Stimulated activated CD4-positive, alpha-beta T cell treated with anti-CD3 and anti-CD28 coated beads, Interleukin-1b, Interleukin-23, amount 100 ng/mL, for 48 hours (primary cell): ENCODE data around the gene CBY3.
"Not testable (repeated sequence)": the region's sequence is repeated elsewhere in the genome, so short reads cannot be mapped to it uniquely, and the experiment has no call there.

Experiments used
- DNase-seq: peaks from one replicate; pipeline ENCODE4 v3.0.0-alpha.2; 2020

CBY3 gene

DNA sequence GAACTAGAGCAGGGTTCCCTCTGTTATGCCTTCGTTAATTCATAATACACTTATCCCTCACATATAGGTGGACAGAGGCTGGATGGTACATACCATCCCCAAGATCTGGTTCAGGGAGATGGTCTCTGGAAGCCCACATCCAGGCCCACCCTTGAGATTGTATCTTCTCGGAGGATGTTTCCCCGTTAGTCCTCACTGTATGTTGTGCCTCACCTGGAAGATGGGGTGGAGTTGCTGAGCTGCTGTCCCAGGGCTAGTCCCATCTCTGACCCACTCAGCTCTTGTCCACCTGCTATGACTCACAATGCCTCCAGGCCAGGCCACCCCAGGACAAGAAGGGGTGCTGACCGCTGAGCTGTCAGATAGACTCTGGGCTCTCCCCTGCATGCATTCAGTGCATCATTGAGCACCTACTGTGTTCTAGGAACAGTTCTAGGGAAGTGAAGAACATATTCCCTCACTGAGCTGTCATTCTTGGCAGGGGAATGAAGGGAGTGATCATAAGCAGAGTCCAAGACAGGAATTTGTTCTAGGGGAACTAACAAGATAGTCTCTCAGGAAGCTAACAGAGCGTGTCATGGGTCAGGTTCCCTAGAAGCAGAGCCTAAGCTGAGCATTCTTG is at the start of gene CBY3:
CBY3 (minus strand) TSS at position 255 of the 622 bp plus-strand sequence; CDS start at position 139, 116 bp downstream.
- no peak for DNase-seq

DNA sequence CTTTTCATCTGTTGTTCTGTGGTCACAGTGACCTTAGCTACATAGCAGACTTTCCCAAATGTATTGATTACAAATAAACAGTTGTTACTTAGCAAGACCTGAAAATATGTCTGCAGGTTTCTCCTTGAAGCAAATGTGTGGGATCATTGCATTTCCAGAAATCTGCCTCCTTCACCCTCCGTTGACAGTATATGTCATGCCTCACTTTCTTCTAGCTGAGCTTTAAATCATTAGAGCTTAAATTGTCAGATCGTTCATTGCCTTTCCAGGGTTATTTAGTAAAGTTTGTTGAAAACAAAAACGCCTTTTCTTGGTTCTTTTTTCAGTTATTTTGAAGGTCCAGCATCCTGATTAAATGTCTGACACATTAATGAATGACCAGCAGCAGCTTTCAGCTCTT is 49.5 kb upstream of the CBY3 start:
- no peak for DNase-seq

DNA sequence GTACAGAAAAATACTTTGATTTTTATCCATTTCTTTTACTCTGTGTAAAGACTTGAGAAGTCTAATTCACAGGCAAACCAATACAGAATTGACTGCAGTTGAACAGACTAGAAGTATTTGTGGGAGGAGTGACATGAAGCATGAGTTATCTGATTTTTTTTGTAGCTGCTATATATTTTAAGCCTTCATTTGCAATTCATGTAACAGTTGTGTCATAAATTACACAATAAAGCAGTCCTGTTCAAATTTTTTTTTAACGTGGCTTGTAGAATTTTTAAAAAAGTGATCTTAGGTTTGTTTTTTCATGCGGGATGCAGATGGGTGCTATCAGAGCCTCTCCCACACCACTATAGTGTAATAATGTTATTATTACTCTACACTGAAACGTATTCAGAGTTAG is 48.9 kb upstream of the CBY3 start:
- no peak for DNase-seq

DNA sequence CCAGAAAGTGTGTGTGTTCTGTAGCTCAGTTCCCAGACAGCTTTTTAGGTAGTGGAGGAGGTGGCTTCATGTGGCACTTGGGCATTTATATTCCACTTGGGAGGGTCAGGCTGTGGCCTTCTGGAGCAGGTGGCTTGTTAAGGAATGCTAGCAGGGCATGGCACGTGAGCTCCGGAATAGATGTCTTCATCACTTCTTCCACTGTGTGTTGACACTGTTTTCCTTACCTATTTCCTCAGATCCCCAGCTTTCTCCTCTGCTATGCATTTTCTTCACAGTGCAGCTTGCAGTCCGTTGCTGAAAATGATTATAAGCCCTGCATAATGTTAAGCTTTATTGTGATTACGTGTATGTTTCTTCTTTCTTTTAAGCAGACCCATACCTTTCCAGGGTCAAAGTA is 48.5 kb upstream of the CBY3 start:
- DNase-seq, result no peak

DNA sequence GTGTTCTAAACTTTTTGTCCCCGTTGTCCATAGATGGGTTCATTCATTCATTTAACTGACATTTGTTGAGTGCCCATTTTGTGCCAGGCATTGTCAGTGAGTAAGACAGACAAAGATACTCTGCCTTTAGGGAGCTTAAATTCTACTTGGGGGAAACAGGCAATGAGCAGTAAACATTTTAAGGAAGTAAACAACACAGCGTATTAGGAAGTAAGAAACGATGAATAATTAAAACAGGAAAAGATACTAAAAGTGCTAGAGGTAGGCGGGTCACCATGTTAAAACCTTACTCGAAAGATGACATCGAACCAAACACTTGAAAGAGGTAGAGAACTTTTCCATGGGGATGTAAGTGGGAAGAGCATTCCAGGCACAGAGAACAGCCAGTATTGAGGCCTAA is 46.3 kb upstream of the CBY3 start:
- DNase-seq, result no peak

DNA sequence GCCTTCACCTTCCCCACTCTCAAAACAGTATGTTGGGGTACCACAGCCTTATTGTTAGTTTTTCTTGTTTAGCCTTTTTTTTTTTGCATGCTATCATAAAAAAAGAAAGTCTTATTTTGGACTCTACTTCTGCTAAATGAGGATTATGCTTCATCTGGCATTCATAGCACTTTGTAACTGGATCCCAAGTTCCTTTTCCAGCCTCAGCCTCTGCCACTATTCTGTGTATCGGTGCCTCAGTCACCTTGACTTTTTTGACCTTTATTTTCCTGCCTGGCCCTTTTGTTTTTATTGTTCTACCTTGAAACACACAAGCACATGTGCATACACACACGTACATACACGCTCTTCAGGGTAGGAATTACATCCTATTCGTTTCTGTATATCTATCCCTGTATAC is 43.3 kb upstream of the CBY3 start:
- no peak for DNase-seq

DNA sequence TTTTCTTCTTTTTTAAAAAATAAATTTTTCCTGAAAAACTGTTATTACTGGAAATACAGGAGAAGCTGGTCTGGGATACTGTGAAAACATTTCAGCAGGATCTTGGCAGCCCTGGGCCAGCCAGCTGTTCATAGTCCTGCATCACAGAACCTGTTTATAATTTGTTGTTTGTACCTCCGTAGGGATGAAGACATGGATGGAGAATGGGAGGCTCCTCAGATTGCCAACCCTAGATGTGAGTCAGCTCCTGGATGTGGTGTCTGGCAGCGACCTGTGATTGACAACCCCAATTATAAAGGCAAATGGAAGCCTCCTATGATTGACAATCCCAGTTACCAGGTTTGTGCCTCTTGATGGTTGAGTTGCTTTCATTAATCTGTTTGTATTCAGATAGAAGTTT is 39.4 kb upstream of the CBY3 start:
- no peak for DNase-seq

DNA sequence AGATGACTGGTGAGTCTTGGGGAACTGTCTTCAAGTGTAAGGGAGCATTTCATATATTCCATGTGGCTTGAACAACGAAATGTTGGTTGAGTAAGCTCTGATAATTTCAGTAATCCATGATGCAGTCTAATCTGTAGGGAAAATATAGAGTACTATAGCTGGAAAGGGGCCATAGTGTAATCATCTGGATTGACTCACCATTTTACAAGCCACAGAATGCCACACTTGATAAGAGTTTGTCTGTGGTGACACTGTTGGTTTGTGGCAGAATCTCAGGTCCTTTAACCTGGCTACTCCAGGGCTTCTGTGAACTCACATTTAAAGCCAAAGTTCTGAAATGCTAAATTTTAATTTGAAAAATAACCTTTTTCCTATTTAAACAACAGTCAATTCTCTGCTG is 35.5 kb upstream of the CBY3 start:
- DNase-seq, result no peak

DNA sequence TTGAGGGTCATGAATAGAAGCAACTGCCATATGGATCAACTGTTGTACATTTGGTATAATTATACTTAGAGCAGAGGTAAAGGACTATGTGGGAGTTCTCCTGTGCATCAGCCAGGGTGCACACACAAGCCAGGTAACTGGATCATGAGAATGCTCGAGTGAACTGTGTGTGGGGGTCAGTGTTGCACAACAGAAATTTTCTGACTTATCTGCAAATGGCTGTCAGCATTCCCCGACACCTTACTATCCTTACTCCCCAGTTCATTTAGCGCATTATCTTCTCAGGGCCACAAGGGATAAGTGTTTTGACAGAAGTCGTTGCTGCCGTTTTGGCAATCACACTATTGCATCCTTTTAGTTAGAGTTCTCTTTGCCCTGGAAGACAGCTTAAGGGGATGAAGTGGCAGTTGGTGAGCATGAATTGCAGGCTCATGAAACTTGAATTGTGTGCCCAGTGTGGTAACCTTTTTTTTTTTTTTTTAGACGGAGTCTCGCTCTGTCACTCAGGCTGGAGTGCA is 19.6 kb upstream of the CBY3 start:
- no peak for DNase-seq

DNA sequence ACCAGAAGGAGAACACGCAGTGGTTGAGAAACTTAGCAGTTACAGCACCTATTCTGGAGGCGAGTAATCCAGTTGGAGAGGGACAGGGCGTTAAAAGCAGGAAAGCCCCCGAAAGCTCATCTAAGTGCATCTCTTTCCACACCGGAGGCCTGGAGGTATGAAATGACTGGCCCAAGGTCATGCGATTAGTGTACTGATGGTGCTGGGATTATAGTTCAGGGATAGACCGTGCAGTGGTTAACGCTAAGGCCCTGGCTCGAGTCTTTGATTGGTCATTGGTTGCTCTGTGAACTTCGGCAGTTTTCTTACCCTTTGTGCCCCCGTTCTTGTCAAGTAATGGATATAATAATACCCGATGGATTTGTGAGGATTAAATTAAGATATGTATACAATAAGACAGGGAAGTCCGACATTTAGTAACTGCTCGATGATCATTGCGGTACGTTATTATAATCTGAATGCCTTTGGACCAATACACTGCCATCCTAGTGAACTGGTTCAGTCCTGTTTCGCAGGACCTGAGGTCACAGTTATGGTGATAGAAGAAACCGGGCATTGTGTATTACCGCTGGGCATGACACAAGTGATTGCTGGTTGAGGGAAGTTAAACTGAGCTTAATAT is 18.9 kb upstream of the CBY3 start:
- peak; percentile 67 for DNase-seq

DNA sequence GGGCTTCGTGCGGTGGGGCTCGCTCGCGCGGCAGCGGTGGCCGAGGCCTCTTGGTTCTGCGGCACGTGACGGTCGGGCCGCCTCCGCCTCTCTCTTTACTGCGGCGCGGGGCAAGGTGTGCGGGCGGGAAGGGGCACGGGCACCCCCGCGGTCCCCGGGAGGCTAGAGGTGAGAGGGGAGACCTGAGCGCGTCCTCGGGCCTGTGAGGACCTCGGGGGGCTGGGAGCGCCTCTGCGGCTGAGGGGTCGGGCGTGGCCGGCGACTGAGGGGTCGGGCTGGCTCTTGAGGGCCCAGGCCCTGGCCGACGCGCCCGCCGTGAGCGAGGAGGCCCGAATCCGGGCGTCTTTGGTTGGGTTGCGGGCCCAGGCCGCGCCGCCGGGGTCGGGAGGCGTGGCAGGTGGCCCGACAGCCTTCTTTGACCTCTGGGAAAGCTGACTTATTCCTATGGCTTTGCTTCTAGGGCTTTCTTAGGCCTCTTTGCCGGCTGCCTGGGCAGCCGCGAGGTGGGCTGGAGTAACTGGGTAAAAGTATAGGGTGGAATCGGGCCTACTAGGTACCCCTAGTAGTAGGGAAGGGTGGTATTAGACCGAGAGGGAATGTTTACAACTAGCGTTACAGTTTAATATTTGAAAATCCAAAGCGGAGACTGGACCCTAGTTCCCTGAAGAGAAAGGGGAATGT is 18.2 kb upstream of the CBY3 start, which contains the start of gene CANX:
CANX (plus strand) TSS at position 33 of the 681 bp plus-strand sequence. CDS start 6,715 bp downstream, outside the sequence.
- DNase-seq, result no peak

DNA sequence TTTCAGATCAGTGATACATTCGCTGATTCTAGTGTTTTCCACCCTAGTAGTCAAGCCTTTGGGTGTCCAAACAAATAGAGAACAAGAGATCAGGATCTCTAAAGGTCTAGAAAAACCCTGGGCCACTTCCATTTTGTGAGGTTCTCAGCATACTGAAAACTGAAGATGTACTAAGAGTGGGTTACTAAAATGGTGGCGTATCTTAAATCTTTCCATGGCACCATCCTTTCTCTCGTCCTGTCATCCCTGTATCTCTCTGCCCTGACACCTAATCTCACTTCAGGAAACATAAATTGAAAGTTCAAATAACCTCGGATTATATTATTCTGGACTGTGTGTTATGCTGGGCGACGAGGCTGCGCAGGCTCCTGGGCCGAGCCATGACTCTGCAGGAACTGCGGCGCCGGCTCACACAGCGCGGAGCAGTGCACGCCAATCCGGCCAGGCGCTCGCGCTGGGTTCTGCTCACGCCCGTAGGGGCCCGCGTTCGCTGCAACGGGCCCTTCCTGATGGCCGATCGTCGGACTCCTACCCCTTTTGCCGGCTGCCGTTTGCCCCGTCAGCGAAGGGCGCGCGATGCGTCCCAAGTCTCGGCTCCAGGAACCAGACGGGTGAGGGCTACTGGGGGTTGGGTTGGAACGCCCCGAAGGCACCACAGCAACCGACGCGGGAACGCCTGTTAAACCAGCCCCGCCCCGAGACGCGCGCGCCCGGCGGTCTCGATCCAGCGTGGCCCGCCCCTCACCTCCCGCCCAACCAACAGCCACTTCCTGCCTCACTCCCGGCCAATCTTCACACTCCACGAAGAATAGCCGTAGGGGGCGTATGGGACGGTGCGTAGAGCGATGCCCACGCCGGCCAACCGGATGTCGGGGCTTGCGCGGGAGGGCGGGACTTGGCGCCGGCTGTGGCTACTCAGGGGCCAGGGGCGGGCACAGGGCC is 17.4 kb upstream of the CBY3 start:
- peak; percentile 99 for DNase-seq

DNA sequence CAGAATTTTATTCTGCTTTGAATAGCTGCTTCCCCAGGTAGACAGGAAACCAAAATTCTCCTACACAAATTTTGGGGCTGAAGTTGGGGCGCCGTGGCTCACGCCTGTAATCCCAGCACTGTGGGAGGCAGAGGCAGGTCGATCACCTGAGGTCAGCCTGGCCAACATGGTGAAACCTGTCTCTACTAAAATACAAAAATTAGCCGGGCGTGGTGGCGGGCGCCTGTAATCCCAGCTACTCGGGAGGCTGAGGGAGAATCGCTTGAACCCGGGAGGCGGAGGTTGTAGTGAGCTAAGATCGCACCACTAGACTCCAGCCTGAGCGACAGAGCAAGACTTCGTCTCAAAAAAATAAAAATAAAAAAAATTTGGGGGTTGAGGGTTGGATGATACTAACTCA is 16.7 kb upstream of the CBY3 start:
- not testable (repeated sequence) for DNase-seq

DNA sequence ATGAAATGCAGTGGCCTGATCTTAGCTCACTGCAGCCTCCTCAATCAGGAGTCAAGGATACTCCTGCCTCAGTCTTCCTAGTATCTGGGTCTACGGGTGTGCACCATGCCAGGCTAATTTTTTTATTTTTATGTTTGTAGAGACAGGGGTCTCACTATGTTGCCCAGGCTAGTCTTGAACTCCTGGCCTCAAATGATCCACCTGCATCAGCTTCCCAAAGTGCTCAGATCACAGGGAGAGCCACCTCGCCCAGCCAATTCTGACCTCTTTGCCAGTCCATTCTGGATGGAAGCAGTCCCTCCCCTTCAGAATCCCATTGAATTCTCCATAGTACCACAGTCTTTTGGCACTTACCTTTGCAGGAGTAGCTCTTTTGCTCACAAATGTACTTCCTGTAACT is 16.3 kb upstream of the CBY3 start:
- no peak for DNase-seq

DNA sequence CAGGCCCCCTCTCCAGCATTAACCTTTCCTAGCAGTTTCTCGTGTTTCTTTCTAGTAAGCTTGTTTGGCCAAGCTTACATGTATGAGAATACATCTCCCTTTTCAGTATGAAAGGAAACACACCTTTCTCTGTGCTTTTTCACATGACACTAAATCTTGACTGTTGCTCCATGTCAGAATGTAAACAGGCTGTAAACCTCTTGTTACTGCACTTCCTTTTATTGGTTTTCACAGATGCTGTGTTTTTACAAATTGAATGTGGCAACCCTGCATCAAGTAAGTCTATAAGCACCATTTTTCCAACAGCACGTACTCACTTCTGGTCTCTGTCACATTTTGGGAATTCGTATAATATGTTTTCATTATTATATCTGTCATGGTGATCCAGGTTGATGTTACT is 15.8 kb upstream of the CBY3 start:
- DNase-seq, result no peak

DNA sequence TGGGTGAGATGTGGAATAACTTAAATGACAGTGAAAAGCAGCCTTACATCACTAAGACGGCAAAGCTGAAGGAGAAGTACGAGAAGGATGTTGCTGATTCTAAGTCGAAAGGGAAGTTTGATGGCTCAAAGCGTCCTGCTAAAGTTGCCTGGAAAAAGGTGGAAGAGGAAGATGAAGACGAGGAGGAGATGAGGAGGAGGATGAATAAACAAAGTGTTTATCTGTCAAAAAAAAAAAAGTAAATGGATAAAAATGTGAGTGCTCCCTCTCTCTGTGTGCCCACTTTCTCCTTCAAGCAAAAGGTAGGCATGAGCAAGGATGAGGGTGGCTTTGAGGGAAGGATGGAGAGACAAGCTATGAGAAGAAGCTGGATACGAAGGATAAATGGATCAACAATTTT is 13.7 kb upstream of the CBY3 start:
- no peak for DNase-seq

DNA sequence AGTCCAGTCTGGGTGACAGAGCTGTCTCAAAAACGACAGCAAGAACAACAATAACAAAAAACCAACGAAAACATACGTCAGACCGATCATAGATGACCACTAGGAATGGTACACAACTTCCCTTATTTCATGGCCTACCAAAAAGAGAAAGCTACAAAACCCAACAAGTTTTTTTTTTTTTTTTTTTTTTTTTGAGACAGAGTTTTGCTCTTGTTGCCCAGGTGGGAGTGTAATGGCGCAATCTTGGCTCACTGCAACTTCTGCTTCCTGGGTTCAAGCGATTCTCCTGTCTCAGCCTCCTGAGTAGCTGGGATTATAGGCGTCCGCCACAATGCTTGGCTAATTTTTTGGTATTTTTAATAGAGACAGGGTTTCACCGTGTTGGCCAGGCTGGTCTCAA is 8.4 kb upstream of the CBY3 start:
- DNase-seq, result not testable (repeated sequence)

DNA sequence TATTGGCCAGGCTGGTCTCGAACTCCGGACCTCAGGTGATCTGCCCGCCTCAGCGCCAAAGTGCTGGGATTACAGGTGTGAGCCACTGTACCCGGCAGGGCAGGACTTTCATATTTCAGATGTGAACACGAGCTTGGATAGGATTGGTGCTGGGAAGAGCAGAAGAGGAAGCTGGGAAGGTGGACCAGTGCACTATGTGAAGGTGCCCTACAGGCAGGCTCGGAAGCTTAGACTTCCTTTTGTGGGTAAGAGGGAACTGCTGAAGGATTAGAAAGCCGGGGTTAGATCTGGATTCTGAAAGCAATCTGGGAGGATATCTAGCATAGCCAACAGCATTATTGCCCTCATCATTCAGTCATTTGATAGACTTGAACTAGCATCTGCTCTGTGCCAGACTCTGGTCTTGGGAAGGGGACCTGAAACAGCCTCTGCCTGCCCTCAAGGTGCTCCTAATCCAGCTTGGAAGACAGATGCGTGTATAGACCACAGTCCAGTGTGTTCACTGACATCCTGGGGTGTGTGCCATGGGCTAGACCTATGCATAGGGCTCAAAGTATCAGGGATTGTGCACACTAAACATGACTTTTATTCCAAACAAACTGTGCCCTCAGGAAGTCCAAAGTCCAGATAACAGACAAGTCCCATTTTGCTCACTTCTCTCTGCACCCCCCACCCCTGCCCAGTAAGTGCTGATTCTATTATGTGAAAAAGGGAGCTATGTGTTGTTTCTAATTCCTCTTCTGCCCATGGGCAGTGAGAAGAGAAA is 637 bp downstream of the CBY3 start:
- DNase-seq, result no peak

DNA sequence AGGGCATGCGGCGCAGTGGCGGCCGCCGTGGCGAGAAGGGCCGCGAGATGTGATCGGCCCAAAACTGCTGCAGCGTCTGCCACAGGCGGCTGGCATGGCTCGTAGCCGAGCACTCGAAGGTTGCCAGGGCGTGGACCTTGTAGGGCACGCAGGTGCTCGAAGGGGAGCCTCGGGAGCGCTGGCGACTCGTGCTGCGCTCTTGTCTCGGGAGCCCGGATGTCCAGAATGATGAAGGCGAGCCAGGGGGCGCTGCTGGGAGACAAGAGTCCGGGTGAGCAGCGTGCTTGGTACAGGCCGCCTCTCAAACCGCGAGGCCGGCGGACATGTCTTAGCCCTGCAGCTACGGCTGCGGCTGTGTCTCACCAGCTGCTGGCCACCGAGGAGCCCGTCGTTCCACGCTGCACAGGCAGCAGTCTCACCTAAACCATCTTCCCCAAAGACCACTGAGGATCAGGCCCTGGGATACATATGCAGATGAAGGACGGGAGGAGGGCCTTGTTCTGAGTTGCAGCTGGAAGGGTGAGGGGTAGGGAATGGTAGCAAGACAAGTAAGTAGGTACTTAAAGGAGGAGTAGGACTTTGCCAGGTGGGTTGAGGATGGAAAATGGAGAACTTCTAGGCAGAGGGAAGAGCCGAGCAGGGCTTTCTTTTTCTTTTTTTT is 1.7 kb downstream of the CBY3 start:
- DNase-seq, result peak; percentile 71

DNA sequence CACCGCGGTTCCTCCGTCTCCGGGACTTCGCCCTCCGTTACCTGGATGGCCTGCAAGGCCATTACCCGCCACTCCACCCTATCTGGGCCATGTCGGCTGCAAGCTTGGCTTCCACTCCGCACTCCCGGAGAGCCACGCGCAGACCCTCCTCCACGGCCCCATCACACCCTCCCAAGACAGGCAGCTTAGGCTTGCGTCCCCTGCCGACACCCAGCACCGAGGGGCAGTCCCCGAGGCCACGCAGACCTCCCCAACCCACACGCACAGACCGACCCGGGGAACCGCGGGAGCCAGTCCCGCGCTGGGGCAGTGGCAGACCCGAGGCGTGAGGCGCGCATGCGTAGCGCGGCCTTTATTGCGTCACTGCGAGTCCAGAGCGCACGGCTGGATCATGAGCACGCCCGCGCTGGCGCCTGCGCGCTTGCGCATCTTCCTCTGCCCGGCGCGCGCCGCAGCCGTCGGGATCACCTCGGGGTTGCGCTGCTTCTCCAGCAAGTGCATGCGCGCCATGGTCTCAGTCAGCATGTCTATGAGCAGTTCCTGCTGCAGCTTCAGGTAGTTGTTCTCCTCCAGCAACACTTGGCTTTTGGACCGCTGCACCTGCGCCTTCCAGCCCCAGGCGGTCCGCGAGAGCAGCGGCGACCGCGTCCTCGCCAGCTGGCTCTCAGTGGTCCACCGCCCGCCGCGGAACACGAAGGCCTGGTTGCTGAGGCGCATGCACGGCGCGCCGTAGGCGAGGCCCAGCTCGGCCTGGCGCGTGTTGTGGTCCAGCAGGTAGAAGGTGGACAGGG is 2.4 kb downstream of the CBY3 start:
- peak; percentile 95 for DNase-seq

DNA sequence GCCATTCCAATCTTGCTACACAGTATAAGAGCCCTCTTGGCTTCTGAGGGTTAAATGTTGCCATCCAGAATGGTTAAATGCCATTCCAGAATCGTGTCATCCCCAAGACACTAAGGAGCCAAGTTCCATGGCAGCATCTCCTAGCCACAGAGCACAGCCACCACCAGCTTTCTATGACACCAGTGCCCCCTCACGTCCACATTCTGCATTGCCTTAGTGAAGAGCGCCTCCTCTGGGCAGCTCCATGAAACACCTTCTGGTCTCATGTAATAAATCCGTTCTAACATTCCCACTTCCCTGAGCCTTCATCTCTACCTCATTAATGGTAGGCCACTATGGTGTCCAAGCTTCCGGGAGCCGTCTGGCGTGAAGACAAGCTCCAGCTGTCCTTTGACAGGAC is 12.4 kb downstream of the CBY3 start:
- peak; percentile 34 for DNase-seq
